Prostate gland (tissue), 2 donors: ENCODE data around the gene SORL1. TPM values are rescaled to one million over a fixed set of nuclear protein-coding genes. Genes with fewer than 3 reads are reported as not detected.

Experiments used
- DNase-seq: peaks from one replicate; pipeline ENCODE4 v3.0.0-alpha.2; 2019; ENCODE audit warnings: low spot score
- H3K27ac ChIP-seq, 2 donors: fragments of 200-600 bp; sonication (generic); 2 replicates each; pipeline ENCODE4 v1.5.1; 2017 to 2019
- H3K27me3 ChIP-seq: fragments of 200-600 bp; sonication (generic); replicated peaks from 2 replicates; pipeline ENCODE4 v1.5.1; 2019; ENCODE audit not compliant: insufficient read depth
- H3K36me3 ChIP-seq, 2 donors: fragments of 200-600 bp; sonication (generic); 1 replicate in 1 of 2; 2 replicates in 1 of 2; pipeline versions ENCODE4 v1.5.1 to v1.8.1; 2017 to 2019
- H3K4me1 ChIP-seq: fragments of 200-600 bp; sonication (generic); replicated peaks from 2 replicates; pipeline ENCODE4 v1.5.1; 2019
- H3K4me3 ChIP-seq, 2 donors: fragments of 200-600 bp; sonication (generic); 2 replicates each; pipeline ENCODE4 v1.5.1; 2017 to 2019
- H3K9me3 ChIP-seq: fragments of 200-600 bp; sonication (generic); 2 replicates; pipeline ENCODE4 v1.5.1; 2017
- POLR2A ChIP-seq: fragments of 450-650 bp; IDR thresholded peaks from one replicate; pipeline ENCODE4 v1.6.1; 2016; ENCODE audit warnings: antibody characterized with exemption, mild to moderate bottlenecking
- POLR2AphosphoS5 ChIP-seq: sonication (generic); formaldehyde crosslinking; IDR thresholded peaks from one replicate; pipeline ENCODE4 v1.6.1; 2017; ENCODE audit warnings: antibody characterized with exemption
- WGBS: methylation state at CpG from one replicate; pipeline ENCODE4 v1.1.5; 2018; 5-methylcytosine and 5-hydroxymethylcytosine counted together
- intact Hi-C: fragments of 100-400 bp; cut with DNase I; formaldehyde crosslinking; loops from one replicate; pipeline ENCODE4 v1.14.2; 2022
- total RNA-seq, 2 donors: library from RNA; depleted of rRNA; stranded (reverse); fragments of >200 nt; gene quantifications; one replicate each; pipeline ENCODE4 v1.1.0, GENCODE V29; 2016
- TF ChIP-seq, protein P1 (sequence below), 4 experiments: fragments of 200-600 bp in 2 of 4; fragments of 450-650 bp in 2 of 4; sonication (generic) in 2 of 4; IDR thresholded peaks; 1 replicate in 3 of 4; 2 replicates in 1 of 4; pipeline ENCODE4 v1.5.1; 2016 to 2019; ENCODE audit warnings: antibody characterized with exemption in 4 of 4, mild to moderate bottlenecking in 2 of 4, moderate library complexity in 2 of 4

SORL1 gene
- total RNA-seq, 2 donors from 2014 or later, result 77.4 to 97.6 TPM

DNA sequence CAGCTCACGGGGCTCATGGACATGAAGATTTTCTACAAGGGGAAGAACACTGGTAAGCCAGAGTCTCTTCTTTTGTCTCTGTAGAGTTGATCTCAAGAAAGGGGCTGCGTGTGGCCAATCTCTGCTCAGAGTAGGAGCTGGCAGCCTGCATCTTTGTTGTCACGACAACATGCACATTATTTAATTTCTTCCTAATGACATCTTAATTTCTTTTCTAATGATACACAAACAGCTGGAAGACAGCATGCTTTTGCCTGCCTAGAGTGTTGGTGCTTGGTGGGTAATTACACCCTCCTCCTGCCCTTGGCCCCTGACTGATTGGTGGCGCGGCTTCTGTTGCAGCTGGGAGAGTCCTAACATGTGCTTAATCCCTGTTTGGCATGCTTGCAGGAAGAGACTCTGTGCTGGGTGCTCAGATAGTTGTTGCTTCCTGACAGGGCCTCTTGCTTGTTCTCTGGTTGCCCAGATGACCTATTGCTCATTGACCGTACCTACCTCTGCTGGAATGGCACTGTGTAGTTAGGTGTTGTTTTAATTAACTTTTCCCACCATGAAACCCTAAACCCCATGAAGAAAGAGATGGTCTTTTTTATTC lies 107.6 kb downstream of the SORL1 start:
- Histone ChIP-seq H3K36me3 (no peaks in the 10 kb centered on the region), H3K27me3 (no peaks in the 10 kb centered on the region), H3K4me1 (no peaks in the 10 kb centered on the region), H3K27ac (no peak overlapping the region), H3K4me3 (no peak overlapping the region), H3K9me3 (no peaks in the 10 kb centered on the region)
- DNase-seq, result no peak
- 93% methylated on average over 6 of the region's 6 CpGs for WGBS
- intact Hi-C loops, result no loop called here
- TF ChIP-seq POLR2A (no peak), POLR2AphosphoS5 (no peak)
- TF ChIP-seq, protein P1, sequence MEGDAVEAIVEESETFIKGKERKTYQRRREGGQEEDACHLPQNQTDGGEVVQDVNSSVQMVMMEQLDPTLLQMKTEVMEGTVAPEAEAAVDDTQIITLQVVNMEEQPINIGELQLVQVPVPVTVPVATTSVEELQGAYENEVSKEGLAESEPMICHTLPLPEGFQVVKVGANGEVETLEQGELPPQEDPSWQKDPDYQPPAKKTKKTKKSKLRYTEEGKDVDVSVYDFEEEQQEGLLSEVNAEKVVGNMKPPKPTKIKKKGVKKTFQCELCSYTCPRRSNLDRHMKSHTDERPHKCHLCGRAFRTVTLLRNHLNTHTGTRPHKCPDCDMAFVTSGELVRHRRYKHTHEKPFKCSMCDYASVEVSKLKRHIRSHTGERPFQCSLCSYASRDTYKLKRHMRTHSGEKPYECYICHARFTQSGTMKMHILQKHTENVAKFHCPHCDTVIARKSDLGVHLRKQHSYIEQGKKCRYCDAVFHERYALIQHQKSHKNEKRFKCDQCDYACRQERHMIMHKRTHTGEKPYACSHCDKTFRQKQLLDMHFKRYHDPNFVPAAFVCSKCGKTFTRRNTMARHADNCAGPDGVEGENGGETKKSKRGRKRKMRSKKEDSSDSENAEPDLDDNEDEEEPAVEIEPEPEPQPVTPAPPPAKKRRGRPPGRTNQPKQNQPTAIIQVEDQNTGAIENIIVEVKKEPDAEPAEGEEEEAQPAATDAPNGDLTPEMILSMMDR (IDR thresholded peaks at IDR 0.05), result no peak

DNA sequence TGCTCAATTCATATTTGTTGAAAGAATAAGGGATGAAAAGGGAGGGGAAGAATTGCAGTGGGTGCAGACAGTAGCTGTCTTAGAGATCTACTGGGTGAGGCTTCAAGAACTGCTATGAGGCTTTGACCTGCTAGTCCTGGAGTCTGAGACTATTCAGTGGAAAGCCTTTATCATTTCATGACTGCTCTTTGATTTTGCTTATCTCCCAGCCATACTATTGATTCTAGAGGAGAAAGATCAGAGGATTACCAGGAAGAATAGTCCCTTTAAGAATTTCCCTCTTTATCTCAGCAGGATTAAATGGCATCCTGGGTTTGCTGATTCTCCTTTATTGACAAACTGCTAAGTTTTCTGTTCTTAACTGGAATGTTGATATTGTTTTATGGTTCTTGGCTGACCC lies 108.1 kb downstream of the SORL1 start:
- intact Hi-C loops, result no loop called here
- DNase-seq, result no peak
- Histone ChIP-seq H3K27ac (no peak overlapping the region), H3K9me3 (no peaks in the 10 kb centered on the region), H3K27me3 (no peaks in the 10 kb centered on the region), H3K4me3 (no peak overlapping the region), H3K4me1 (peaks cover 2% of the 10 kb centered on the region), H3K36me3 (no peaks in the 10 kb centered on the region)
- TF ChIP-seq POLR2A (no peak), POLR2AphosphoS5 (no peak)
- TF ChIP-seq, protein P1 (IDR thresholded peaks at IDR 0.05), result no peak

DNA sequence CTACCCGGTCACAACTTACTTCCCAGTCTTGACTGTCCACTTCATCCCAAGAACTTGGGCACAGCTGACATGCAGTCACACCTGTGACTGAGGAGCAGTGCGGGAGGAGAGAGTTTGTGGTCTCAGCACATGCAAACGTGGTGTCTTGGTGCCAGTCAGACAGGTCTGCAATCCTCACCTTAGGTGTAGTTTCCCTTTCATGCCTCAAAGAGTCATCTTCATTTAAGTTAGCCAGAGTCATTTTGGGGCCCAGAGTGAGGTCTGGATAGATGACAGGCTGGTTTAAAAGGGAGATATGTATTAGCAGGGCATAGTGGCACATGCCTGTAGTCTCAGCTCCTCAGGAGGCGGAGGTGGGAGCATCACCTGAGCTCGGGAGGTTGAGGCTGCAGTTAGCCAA lies 109.1 kb downstream of the SORL1 start:
- Histone ChIP-seq H3K36me3 (no peaks in the 10 kb centered on the region), H3K27me3 (no peaks in the 10 kb centered on the region), H3K4me3 (no peak overlapping the region), H3K27ac (no peak overlapping the region), H3K9me3 (no peaks in the 10 kb centered on the region), H3K4me1 (peaks cover 2% of the 10 kb centered on the region)
- WGBS, result 78% methylated on average over 5 of the region's 5 CpGs
- no peak for DNase-seq
- TF ChIP-seq POLR2A (no peak), POLR2AphosphoS5 (no peak)
- TF ChIP-seq, protein P1 (IDR thresholded peaks at IDR 0.05), result no peak
- intact Hi-C loops, result no loop called here

DNA sequence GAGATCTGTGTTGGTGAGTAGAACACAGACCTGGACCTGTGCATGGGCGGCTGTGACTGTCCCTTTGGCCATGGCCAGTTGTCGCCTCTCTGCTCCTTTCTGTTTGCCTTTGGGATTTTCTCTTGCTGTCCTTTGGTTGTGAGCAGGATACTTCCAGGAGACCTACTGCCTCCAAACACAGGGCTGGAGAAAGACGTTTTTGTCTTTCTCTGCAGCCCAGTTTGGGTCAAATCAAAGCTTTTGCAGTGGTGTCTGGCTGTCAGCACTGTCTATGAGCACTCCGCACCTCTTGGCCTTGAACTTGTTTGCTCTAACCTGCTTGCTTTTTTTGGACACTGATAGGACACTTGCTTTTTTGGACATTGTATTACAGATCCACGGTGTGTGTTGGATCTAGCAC lies 109.6 kb downstream of the SORL1 start:
- H3K9me3 ChIP-seq, result no peaks in the 10 kb centered on the region
- TF ChIP-seq, protein P1 (IDR thresholded peaks at IDR 0.05), result no peak
- no peak for TF ChIP-seq POLR2A
- no peak for TF ChIP-seq POLR2AphosphoS5
- no peaks in the 10 kb centered on the region for H3K36me3 ChIP-seq
- 84% methylated on average over 5 of the region's 5 CpGs for WGBS
- no peak overlapping the region for H3K27ac ChIP-seq
- peaks cover 2% of the 10 kb centered on the region for H3K4me1 ChIP-seq
- H3K27me3 ChIP-seq, result no peaks in the 10 kb centered on the region
- intact Hi-C loops, result no loop called here
- no peak for DNase-seq
- H3K4me3 ChIP-seq, result no peak overlapping the region

DNA sequence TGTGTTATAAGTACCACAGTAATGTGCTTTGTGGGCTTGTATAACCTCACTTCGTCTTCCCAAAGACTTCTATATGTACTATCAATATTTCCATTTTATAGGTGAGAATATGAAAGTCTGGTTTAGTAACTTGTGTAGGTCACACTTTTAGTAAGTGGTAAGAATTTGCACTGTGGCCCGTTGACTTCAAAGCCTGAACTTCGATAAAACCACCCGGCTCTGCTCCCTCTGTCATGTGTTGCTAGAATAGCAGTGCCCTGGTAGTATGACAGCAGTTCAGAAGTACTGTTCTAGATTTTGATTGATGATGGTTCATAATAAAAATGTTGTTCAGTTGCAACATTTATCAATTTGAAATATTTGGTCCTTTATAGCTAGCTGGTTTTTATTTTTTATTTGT lies 110.9 kb downstream of the SORL1 start:
- TF ChIP-seq, protein P1 (IDR thresholded peaks at IDR 0.05), result no peak
- TF ChIP-seq POLR2AphosphoS5, result no peak
- TF ChIP-seq POLR2A, result no peak
- no peaks in the 10 kb centered on the region for H3K36me3 ChIP-seq
- no peaks in the 10 kb centered on the region for H3K27me3 ChIP-seq
- no peak overlapping the region for H3K4me3 ChIP-seq
- no peak overlapping the region for H3K27ac ChIP-seq
- 92% methylated on average over 4 of the region's 4 CpGs for WGBS
- no peaks in the 10 kb centered on the region for H3K9me3 ChIP-seq
- peaks cover 2% of the 10 kb centered on the region for H3K4me1 ChIP-seq
- intact Hi-C loops, result no loop called here
- no peak for DNase-seq
